Cardiac fibroblast (primary cell): ENCODE results near the gene IGFBP6.

ENCODE experiments used
- DNase-seq, 2 donors: peaks; one replicate each; pipeline versions ENCODE4 v3.0.0 to v3.0.0-alpha.2; 2010; ENCODE audit warnings: low read depth in 2 of 2
- H3K4me3 ChIP-seq, 2 donors: replicated peaks in 1 of 2; 1 replicate in 1 of 2; 2 replicates in 1 of 2; pipeline ENCODE4 v1.5.1; 2011; ENCODE audit warnings: low read depth in 2 of 2, low read length in 2 of 2, mild to moderate bottlenecking in 2 of 2, moderate library complexity in 1 of 2
- TF ChIP-seq, protein P1 (sequence below): IDR thresholded peaks from one replicate; pipeline ENCODE4 v1.5.1; 2011; ENCODE audit warnings: low read depth, mild to moderate bottlenecking, low read length, inconsistent platforms

The IGFBP6 gene

DNA sequence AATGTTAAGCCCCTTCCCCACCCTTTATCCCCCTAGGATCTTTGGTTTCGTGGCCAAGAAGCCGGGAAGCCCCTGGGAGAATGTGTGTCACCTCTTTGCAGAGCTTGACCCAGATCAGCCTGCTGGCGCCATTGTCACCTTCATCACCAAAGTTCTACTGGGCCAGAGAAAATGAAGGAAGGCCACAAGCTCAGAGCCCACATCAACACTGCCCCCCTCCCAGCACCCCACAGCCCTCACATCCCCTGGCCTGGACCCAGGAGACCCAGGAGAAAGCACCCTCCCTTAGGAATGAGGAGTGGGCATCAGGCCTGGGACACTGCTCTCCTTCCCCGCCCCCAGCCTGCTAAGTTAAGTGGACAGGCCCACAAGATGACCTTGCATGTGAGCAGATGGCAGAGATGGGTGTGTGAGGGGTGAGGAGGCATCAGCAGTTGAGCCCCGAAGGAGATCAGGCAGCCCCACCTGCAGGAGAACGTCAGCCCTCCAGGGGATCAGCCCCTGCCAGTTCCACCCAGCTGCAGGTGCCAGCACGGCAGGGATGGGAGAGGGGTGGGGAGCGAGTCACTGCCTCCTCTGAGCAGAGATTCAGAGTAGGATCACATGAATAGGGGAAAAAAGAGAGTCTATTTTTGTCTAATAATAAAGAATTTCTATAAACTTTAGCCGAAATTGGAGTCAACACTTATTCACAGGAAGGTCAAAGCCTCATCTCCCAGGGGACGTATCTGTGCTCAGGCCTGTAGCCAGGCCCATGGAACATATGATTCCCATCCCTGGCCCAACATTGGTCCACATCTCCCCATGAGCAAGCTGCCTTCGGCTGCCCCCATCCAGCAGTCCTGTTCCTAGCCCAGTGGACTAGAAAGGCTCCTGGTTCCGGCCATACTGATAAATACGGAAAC lies 33.5 kb upstream of the IGFBP6 start:
- no peak overlapping the region for H3K4me3 ChIP-seq
- peak; percentile 91 to 97 for DNase-seq
- TF ChIP-seq, protein P1, sequence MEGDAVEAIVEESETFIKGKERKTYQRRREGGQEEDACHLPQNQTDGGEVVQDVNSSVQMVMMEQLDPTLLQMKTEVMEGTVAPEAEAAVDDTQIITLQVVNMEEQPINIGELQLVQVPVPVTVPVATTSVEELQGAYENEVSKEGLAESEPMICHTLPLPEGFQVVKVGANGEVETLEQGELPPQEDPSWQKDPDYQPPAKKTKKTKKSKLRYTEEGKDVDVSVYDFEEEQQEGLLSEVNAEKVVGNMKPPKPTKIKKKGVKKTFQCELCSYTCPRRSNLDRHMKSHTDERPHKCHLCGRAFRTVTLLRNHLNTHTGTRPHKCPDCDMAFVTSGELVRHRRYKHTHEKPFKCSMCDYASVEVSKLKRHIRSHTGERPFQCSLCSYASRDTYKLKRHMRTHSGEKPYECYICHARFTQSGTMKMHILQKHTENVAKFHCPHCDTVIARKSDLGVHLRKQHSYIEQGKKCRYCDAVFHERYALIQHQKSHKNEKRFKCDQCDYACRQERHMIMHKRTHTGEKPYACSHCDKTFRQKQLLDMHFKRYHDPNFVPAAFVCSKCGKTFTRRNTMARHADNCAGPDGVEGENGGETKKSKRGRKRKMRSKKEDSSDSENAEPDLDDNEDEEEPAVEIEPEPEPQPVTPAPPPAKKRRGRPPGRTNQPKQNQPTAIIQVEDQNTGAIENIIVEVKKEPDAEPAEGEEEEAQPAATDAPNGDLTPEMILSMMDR: no peak

DNA sequence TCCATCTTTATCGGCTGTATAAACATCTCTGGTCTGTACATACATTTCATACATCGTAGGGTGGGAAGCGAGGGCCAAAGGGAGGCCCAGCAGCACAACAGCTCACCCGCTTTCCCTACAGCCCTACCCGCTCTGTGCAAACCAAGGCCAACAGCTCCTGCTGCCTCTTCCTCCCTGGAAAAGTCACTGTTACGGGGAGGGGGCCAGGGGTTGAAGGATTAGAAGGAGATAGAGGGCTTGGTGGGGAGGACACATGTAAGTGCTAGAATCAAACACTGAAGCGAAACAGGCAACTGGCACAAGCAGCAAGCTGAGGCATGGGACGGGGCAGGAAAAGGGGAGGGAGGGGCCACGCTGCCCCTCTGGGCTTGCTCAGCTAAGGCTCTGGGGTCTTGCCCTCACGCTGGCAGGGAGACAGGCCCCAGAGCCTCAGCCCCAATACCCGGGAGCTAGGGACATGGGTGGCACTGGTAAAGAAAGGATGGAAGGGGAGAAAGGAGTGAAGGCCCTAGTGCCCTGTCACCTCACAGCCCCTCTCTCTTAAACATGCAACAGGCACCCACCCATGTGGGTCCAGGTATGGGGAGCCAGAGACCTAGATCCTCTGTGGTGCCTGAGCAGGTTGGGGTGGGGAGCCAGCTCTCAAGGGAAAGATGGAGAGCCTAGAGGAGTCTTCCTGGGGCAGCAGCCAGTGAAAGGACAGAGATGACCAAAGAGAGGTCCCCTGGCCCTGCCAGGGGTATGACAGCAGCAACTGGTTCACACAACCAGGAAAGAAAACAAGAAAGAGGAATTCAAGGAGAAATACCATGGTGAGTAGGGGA lies 32.6 kb upstream of the IGFBP6 start:
- no peak overlapping the region for H3K4me3 ChIP-seq
- no peak for DNase-seq
- TF ChIP-seq, protein P1: no peak

DNA sequence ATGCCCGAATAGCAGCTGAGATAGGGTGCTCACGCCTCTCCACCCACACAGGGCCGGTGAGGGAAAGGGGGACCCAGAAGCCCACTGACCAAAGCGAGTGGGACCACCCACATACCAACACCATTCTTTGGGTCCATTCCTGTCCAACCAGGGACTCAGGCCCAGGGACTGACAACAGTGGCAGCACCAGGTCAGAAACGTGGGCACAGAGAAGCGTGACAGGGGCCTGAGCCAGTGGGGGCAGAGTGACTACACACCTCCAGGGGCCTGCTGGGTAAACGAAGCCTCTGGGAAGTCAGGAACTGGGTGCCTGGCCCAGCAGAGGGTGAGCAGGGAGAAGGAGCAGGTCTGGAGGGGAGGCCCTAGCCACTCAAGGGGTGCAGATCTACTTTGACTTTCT lies 32.0 kb upstream of the IGFBP6 start:
- TF ChIP-seq, protein P1: no peak
- no peak overlapping the region for H3K4me3 ChIP-seq
- DNase-seq: no peak

- TF ChIP-seq, protein P1: peak; percentile 80
- DNase-seq: peak; percentile 86 to 90
- no peak overlapping the region for H3K4me3 ChIP-seq
Observed at GRCh38 chr12:53065975-53066931, 31.2 kb upstream of the IGFBP6 start.

GRCh38 chr12:53067074-53067992 lies 30.1 kb upstream of the IGFBP6 start:
- H3K4me3 ChIP-seq: no peak overlapping the region
- TF ChIP-seq, protein P1: no peak
- peak in 1 of 2 donors; percentile 43 for DNase-seq
